HepG2 (cell line): ENCODE measurements around the gene NUP62. TPM values are rescaled to one million over a fixed set of nuclear protein-coding genes. Genes with fewer than 3 reads are reported as not detected.

ENCODE experiments used
- ATAC-seq: fragments of 200-7000 bp; cut with Tn5 transposase; 3 replicates; pipeline ENCODE4 v1.9.1; 2020; ENCODE audit warnings: mild to moderate bottlenecking, moderate library complexity
- BruUV-seq: library from RNA; stranded (reverse); fragments of 400-500 nt; replicated peaks from 2 replicates; lab custom pipeline; 2021; lab: Mats Ljungman, UMichigan
- CTCF ChIA-PET: fragments of 300-600 bp; formaldehyde crosslinking; extraction: SDS; loops from one replicate; lab custom pipeline; 2021; ENCODE audit warnings: low total read pairs, inconsistent platforms, low intra/inter-chr PET ratio; lab: Yijun Ruan, JAX
- POLR2A ChIA-PET: fragments of 350-600 bp; sonication (Branson Sonifier 250); formaldehyde crosslinking; loops from one replicate; lab custom pipeline; 2020; ENCODE audit warnings: antibody characterized with exemption, inconsistent platforms; lab: Yijun Ruan, JAX
- DNase-seq: peaks from one replicate; pipeline ENCODE4 v3.0.0-alpha.2; 2015; ENCODE audit warnings: low spot score
- FAIRE-seq: peaks from 3 replicates; lab custom pipeline; 2011; peaks lifted over from hg19 to GRCh38; lab: Jason Lieb, UNC
- H2AFZ ChIP-seq: one replicate; pipeline ENCODE4 v1.6.1; 2011; ENCODE audit warnings: low read length, inconsistent platforms
- H3K27ac ChIP-seq: fragments of 300-600 bp; 3 replicates; pipeline ENCODE4 v1.8.0; 2011; ENCODE audit warnings: mixed run types, mild to moderate bottlenecking, mixed read lengths, low read length, inconsistent platforms; ENCODE audit not compliant: insufficient read depth; ENCODE audit errors: extremely low read length
- H3K27me3 ChIP-seq, 2 experiments: fragments of 200-600 bp in 1 of 2; 2 replicates in 1 of 2; 3 replicates in 1 of 2; pipeline versions ENCODE4 v1.6.0 to v1.8.0; 2011; ENCODE audit warnings: low read length in 2 of 2, mild to moderate bottlenecking in 2 of 2, moderate library complexity in 2 of 2, inconsistent platforms in 1 of 2; ENCODE audit not compliant: insufficient read depth in 2 of 2, control insufficient read depth in 1 of 2
- H3K36me3 ChIP-seq, 2 experiments: fragments of 200-600 bp in 1 of 2; replicated peaks in 1 of 2; 2 replicates in 1 of 2; 3 replicates in 1 of 2; pipeline versions ENCODE4 v1.5.1 to v1.8.0; 2011; ENCODE audit warnings: low read length in 2 of 2, inconsistent platforms in 1 of 2; ENCODE audit not compliant: insufficient read depth in 2 of 2, control insufficient read depth in 1 of 2
- H3K4me1 ChIP-seq: 2 replicates; pipeline ENCODE4 v1.5.1; 2012; ENCODE audit warnings: low read length, inconsistent platforms; ENCODE audit not compliant: insufficient read depth
- H3K4me2 ChIP-seq: 2 replicates; pipeline ENCODE4 v1.6.0; 2011; ENCODE audit warnings: low read depth, low read length, inconsistent platforms
- H3K4me3 ChIP-seq, 3 experiments: fragments of 200-600 bp in 1 of 3; sonication (generic), shearing (Covaris generic) in 1 of 3; replicated peaks in 1 of 3; 2 replicates each; pipeline ENCODE4 v1.5.1; 2011 to 2016; ENCODE audit warnings: low read length in 3 of 3, inconsistent platforms in 2 of 3, low read depth in 2 of 3, mild to moderate bottlenecking in 2 of 3, control low read depth in 1 of 3, mixed read lengths in 1 of 3; ENCODE audit not compliant: insufficient read depth in 1 of 3
- H3K79me2 ChIP-seq: one replicate; pipeline ENCODE4 v1.6.1; 2011; ENCODE audit warnings: low read length, inconsistent platforms; ENCODE audit not compliant: insufficient read depth
- H3K9ac ChIP-seq: 2 replicates; pipeline ENCODE4 v1.6.0; 2011; ENCODE audit warnings: mild to moderate bottlenecking, low read depth, low read length, inconsistent platforms; ENCODE audit not compliant: insufficient read depth
- H3K9me3 ChIP-seq: 2 replicates; pipeline ENCODE4 v1.5.1; 2012; ENCODE audit warnings: mild to moderate bottlenecking, low read length
- H4K20me1 ChIP-seq: 2 replicates; pipeline ENCODE4 v1.6.0; 2011; ENCODE audit warnings: inconsistent platforms, mild to moderate bottlenecking, low read length, moderate library complexity; ENCODE audit not compliant: insufficient read depth
- BRF2 ChIP-seq: sonication (generic); formaldehyde crosslinking; IDR thresholded peaks from 2 replicates; pipeline ENCODE4 v1.8.1; 2022; ENCODE audit warnings: mild to moderate bottlenecking, missing genetic modification reagents
- CERS6 ChIP-seq: sonication (generic); formaldehyde crosslinking; IDR thresholded peaks from 2 replicates; pipeline ENCODE4 v1.5.0; 2020; ENCODE audit warnings: missing genetic modification reagents
- KDM4B ChIP-seq: sonication (generic); formaldehyde crosslinking; IDR thresholded peaks from 2 replicates; pipeline ENCODE4 v1.4.0; 2020; ENCODE audit warnings: missing genetic modification reagents
- REL ChIP-seq: sonication (generic); formaldehyde crosslinking; conservative IDR thresholded peaks from 2 replicates; pipeline ENCODE4 v1.8.0; 2022; ENCODE audit warnings: mild to moderate bottlenecking, missing genetic modification reagents, moderate library complexity
- SMAD3 ChIP-seq: sonication (generic); formaldehyde crosslinking; IDR thresholded peaks from 2 replicates; pipeline ENCODE4 v1.4.0; 2020; ENCODE audit warnings: missing genetic modification reagents
- ZNF484 ChIP-seq: sonication (generic); formaldehyde crosslinking; IDR thresholded peaks from 2 replicates; pipeline ENCODE4 v1.5.1; 2020; ENCODE audit warnings: mild to moderate bottlenecking, low read depth, missing genetic modification reagents, borderline replicate concordance
- ZNF781 ChIP-seq: sonication (generic); formaldehyde crosslinking; IDR thresholded peaks from 2 replicates; pipeline ENCODE4 v1.5.1; 2020; ENCODE audit warnings: borderline replicate concordance, mild to moderate bottlenecking, missing genetic modification reagents; ENCODE audit errors: not compliant biosample characterization
- ZNF784 ChIP-seq: sonication (generic); formaldehyde crosslinking; IDR thresholded peaks from 2 replicates; pipeline ENCODE4 v1.5.1; 2020; ENCODE audit warnings: missing genetic modification reagents, mild to moderate bottlenecking, borderline replicate concordance
- WGBS: methylation state at CpG from one replicate; pipeline ENCODE4 v1.1.6; 2017; ENCODE audit warnings: low lambda C conversion rate; 5-methylcytosine and 5-hydroxymethylcytosine counted together
- in situ Hi-C: cut with HindIII; loops from 2 replicates; pipeline ENCODE4 v1.10.0; 2017; ENCODE audit warnings: low pct_unique_long_range_greater_than_20kb; ENCODE audit not compliant: extremely low pct_ligation_motif_present
- intact Hi-C: fragments of 100-400 bp; cut with micrococcal nuclease; formaldehyde crosslinking; loops from one replicate; pipeline ENCODE4 v1.10.0; 2022; ENCODE audit not compliant: unreplicated experiment
- polyA plus RNA-seq, 8 experiments: library from polyadenylated mRNA; depleted of rRNA in 3 of 8; stranded (reverse) in 7 of 8; unstranded in 1 of 8; fragments of >200 nt; fragmentation: Illumina TruSeq in 4 of 8; extraction: Trizol in 4 of 8; gene quantifications; 2 replicates each; pipeline versions ENCODE4 v1.2.1 to v1.2.3, GENCODE V29; 2011 to 2016; ENCODE audit warnings: low read depth in 4 of 8, missing spikeins in 1 of 8, mixed read lengths in 1 of 8; ENCODE audit not compliant: insufficient read depth in 1 of 8
- total RNA-seq, 5 experiments: library from RNA; depleted of rRNA; stranded (reverse); fragments of >200 nt; fragmentation: Illumina TruSeq; extraction: Trizol; gene quantifications; 2 replicates each; pipeline ENCODE4 v1.2.3, GENCODE V29; 2016; ENCODE audit warnings: low read depth in 1 of 5

NUP62 gene
- total and polyA plus RNA-seq, 2 of the 13 experiments (the other 11 are each of a cell fraction or from before 2014, with no cell fraction given) = 16.5 to 41.5 TPM

GRCh38 chr19:49951806-49952478 is 22.6 kb upstream of the NUP62 start (continued):
- no peak for TF ChIP-seq ZNF784
- no peak for TF ChIP-seq ZNF781 (CRISPR knock-in tag)
- no peak for TF ChIP-seq REL (CRISPR knock-in tag)

- intact Hi-C loops (no loop called here), in situ Hi-C loops (no loop called here)
- Histone ChIP-seq H3K9ac (no peak overlapping the region), H3K36me3 (no peaks in the 10 kb centered on the region), H3K9me3 (no peaks in the 10 kb centered on the region), H3K4me1 (peaks cover 43% of the 10 kb centered on the region)
- BruUV-seq = no TSS peak
- no peak for TF ChIP-seq BRF2 (CRISPR knock-in tag)
- TF ChIP-seq SMAD3 (CRISPR knock-in tag) = no peak
- TF ChIP-seq KDM4B = no peak
- TF ChIP-seq CERS6 = no peak
- no peak for TF ChIP-seq ZNF484 (CRISPR knock-in tag)
- TF ChIP-seq, all 625 proteins: peak for 0
- Histone ChIP-seq H4K20me1 (no peaks in the 10 kb centered on the region), H3K4me2 (no peak overlapping the region), H3K27me3 (peaks cover 0 to 32% of the 10 kb centered on the region in 2 experiments; a peak in 3 of 5 replicates), H2AFZ (no peak overlapping the region), H3K27ac (no peak overlapping the region), H3K79me2 (no peaks in the 10 kb centered on the region), H3K4me3 (no peak overlapping the region)
- WGBS = 15% methylated on average over 6 of the region's 13 CpGs
- no peak for FAIRE-seq
- no peak for DNase-seq
- POLR2A ChIA-PET = no interaction called here
- ATAC-seq = no peak
- CTCF ChIA-PET = no interaction called here
Measured at GRCh38 chr19:49950956-49951526, 21.7 kb upstream of the NUP62 start.
